ENCODE results near the gene TPP1.

TPP1 gene

DNA sequence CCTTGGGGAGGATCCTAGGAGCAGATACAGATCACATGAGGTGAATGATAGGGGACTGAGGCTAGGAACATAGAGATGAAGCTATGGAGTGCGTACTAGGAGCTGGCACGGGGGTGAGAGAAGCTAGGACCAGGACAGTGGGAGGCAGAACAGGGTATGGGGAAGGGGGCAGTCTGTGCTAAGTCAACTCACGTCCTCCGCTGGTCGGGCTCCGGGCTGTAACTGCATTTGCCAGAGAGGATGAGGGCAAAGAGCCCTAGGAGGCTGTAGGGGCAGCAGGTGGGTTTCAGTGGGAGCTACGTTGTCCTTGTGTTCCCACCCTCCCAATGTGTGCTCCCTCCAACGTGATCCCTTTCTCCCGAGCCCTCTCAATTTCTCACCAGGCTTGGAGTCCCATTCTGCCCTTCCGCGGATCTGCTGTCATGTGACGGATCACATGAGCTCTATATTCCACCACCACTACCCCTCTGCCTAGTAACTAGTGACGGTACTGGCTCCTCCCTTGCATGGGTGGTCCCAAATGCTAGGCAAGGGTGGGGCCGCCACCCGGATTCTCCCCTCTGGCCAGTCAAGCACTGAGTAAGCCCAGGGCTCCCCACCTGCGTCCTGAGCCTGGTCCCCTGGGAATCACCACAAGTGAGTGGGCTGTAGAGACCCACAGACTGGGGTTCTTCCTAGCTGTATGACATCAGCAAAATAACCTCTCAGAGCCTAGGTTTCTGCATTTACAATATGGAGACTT is at the start of gene TPP1:
TPP1 (minus strand) TSS at position 419 of the 742 bp plus-strand sequence; CDS start at position 397, 22 bp downstream.
- peak; percentile 95 for DNase-seq (ENCODE audit: low spot score)

DNA sequence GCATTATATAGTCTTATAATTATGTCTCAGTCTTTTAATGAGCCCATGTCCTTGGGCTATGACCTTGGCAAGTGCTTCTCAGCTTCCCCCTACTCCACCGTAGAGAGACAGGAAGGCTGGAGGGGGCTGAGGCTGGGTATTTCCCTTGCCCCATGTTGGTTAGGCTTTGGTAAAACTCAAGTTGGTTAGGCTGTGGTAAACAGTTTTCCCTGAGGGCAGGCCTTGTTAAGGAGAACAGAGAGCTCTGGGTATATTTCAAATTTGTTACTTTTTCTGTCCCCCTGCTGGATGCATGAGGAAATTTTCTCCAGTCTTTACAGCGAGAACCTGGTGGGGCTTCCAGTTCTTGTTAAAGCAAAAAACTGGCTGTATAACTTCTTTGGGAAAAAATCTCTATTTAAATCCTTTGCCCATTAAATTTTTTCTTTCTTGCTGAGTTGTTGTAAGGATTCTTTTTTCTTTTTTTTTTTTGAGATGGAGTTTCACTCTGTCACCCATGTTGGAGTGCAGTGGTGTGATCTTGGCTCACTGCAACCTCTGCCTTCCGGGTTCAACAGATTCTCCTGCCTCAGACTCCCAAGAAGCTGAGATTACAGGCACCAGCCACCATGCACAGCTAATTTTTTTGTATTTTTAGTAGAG is 48.6 kb upstream of the TPP1 start:
- DNase-seq (ENCODE audit: low spot score), result peak; percentile 60

DNA sequence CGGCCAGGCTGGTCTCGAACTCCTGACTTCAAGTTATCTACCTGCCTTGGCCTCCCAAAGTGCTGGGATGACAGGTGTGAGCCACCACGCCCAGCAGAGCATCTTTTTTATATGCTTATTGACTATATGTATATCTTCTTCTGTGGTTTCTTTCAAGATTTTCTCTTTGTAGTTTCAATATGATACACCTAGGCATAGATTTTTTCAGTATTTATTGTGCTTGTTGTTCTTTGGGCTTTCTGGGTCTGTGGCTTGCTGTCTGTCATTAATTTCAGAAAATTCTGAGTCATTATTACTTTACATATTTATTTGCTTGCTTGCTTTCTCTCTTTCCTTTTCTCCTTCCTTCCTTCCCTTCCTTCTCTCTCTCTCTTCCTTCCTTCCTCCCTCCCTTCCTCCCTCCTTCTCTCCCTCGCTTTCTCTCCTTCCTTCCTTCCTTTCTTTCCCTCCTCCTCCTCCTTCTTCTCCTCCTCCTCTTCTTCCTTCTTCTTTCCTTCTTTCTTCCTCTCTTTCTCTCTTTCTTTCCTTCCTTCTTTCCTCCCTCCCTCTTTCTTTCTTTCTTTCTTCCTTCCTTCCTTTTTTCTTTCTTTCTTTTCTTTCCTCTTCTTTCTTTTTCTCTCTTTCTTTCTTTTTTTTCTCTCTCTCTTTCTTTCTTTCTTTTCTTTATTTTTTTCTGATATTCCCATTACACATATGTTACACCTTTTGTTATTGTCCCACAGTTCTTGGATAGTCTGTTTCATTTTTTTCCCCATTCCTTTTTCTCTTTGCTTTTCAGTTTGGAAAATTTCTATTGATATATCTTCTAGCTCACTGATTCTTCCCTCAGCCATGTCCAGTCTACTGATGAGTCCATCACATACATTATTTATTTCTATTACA is 47.3 kb upstream of the TPP1 start:
- DNase-seq (ENCODE audit: low spot score), result no peak

GRCh38 chr11:6664551-6664950 is 45.3 kb upstream of the TPP1 start:
- DNase-seq (ENCODE audit: low spot score), result no peak

GRCh38 chr11:6663794-6664469 is 44.7 kb upstream of the TPP1 start:
- DNase-seq (ENCODE audit: low spot score), result no peak

DNA sequence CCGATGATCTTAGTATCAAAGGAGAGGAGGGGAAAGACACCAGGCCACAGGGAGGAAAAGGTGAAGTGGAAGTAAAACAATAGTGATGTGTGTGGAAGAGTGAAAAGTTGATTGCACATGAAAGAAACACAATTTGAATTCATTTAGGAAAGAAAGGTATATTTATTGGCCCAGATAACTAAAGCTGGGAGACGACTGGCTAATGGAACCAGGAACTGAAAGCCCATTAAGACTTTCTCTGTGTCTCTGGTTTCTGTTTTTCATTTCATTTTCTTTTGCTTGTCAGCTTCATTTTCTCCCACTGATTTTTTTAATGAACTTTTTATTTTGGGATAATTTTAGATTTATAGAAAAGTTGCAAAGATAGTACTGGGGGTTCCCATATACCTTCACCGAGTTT is 41.5 kb upstream of the TPP1 start:
- no peak for DNase-seq (ENCODE audit: low spot score)

- DNase-seq (ENCODE audit: low spot score), result no peak
These were observed 39.4 kb upstream of the TPP1 start for GRCh38 chr11:6658647-6659046.

- no peak for DNase-seq (ENCODE audit: low spot score)
These were observed 38.1 kb upstream of the TPP1 start for GRCh38 chr11:6657346-6657745.

DNA sequence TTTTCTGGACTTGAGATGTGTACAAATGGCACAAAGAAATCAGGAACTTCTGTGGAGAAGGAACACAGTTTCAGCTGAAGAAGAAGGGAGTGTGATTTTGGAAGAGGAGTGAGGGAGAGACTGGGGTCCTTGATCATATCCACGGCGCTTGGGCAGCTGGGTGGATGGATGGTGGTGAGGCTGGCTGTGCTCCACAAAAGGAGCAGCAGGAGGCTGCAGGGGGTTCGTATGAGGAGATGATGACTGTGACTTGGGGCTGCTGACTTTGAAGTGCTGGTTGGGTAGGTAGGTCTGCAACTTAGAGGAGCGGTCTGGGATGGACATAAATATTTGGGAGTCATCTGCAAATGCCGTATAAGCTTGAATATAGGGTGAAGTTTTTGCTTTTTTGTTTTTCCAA is 37.7 kb upstream of the TPP1 start:
- no peak for DNase-seq (ENCODE audit: low spot score)

DNA sequence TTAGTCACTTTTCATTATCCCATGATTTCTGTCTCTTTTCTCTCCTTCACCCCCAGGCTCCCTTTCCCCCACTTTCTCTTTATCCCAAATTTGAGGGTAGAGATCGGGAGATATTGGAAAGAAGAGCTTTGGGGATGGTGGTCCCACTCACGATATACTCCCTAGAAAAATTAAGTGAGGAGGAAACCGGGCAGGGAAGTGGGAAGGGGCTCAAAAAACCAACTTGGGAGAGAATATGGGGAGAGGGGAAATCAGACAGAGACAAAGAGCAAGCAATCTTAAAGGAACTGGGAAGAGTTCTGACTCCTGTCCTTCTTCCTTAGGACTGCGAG is 37.3 kb upstream of the TPP1 start:
- DNase-seq (ENCODE audit: low spot score), result no peak

GRCh38 chr11:6655790-6656583 is 36.8 kb upstream of the TPP1 start, which contains the start of gene DCHS1:
DCHS1 (minus strand) TSS chr11:6655809; CDS start chr11:6641613, 14,196 bp downstream.
- DNase-seq (ENCODE audit: low spot score), result no peak

DNA sequence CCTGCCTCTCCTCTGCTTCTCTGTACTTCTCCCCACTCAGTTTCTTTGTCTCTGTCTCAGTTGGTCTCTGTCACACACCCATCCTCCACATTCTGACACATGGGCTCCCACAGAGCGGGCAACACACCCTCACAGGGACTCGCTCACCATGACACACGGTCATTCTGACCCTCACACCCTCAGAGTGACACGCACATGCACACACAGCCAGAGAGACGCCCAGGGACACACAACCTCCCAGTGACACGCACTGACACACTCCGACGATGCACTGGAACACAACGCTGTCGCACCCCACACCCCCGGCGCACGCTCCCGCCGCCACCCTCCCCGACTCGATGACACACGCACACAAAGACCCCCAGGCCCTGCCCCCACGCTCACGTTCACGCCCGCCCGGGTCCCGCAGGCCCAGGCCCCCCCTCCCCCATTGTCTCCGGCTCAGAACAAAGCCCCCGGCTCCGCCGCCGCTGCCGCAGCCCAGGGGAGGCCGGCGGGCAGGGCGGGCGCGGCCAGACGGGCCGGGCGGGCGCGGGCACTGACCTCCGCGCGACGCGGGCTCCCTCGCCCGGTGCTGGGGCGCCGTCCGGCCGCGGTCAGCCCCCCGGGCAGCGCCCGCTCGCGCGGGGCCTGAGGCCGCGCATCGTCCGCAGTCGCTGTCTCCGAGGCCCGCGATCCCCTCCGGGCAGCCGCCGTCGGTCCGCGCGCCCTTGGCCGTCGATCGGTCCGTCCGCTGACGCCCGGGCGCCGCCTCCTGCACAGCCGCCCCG is 36.0 kb upstream of the TPP1 start:
- no peak for DNase-seq (ENCODE audit: low spot score)

GRCh38 chr11:6654281-6655019 is 35.2 kb upstream of the TPP1 start:
- DNase-seq (ENCODE audit: low spot score), result no peak

- DNase-seq (ENCODE audit: low spot score), result no peak
These were observed 34.4 kb upstream of the TPP1 start for GRCh38 chr11:6653656-6654055.

DNA sequence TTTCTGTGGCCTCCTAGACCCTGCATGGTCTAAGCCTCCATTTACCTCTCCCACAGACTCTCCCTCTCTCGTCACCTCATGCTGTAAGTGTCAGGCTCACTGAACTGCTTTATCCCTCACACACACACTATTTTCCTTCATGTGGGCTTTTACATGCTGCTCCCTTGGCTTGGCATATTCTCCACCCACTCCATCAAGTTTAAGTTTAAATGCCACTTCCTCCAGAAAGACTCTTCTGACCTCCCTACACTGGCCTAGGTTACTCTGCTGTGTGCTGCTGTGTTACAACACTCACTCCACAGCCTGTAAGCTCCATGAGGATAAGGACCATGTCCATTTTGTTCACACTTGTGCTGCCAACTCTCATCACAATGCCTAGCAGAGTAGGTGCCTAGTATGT is 33.9 kb upstream of the TPP1 start:
- DNase-seq (ENCODE audit: low spot score), result no peak

GRCh38 chr11:6652182-6652581 is 33.0 kb upstream of the TPP1 start:
- no peak for DNase-seq (ENCODE audit: low spot score)

- DNase-seq (ENCODE audit: low spot score), result no peak
These were observed 31.8 kb upstream of the TPP1 start for GRCh38 chr11:6650980-6651379.

DNA sequence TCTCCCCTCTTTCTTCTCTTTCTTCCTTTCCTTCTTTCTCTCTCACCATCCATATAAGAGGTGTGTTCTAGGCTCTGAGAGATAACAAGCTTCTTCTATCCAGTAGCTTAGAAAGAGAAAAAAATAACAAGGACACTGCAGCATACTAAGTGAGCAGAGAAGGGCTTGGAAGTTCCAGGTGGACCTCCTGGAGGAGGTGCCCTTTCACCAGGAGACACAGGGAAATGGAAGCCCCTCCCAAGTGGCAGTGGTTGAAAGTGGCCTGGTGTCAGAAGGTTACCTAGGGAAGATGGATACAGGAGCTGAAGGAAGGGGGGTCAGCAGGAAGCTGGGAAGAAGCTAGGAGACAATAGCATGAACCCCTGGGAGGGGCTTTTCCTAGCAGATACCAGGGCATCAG is 30.9 kb upstream of the TPP1 start:
- no peak for DNase-seq (ENCODE audit: low spot score)

GRCh38 chr11:6648501-6648900 is 29.3 kb upstream of the TPP1 start:
- DNase-seq (ENCODE audit: low spot score), result no peak

- no peak for DNase-seq (ENCODE audit: low spot score)
These were observed 28.6 kb upstream of the TPP1 start for GRCh38 chr11:6647836-6648235.
